Measurements from ENCODE around the gene SEC24A.
"Not testable (repeated sequence)": the region's sequence is repeated elsewhere in the genome, so short reads cannot be mapped to it uniquely, and the experiment has no call there.

Gene SEC24A

DNA sequence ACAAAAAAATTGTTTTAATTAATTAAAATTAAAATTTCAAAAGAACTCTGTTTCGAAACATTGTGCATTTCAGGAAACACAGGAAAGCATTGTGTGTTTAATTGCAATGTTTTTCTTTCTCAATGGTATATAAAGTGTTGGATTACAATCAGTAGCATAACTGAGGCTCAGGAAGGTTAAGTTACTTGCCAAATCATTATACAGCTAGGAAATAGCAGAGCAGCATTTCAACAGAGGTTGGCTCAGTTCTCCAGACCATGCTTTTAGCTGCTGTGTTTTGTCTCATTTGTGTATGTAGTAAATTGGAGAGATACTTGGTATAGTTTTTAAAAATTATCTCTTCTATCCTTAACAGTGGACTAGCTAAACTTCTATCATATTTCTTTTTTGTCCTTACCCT, 59.7 kb downstream of the SEC24A start:
- Histone ChIP-seq H3K4me2 (ENCODE audit: low read depth, low read length) (no peak overlapping the region), H3K36me3 (replicated peaks; ENCODE audit: insufficient read depth, low read length) (peaks cover 5% of the 10 kb centered on the region; the same call in 1 of the 2 replicates), H3K27me3 (replicated peaks; ENCODE audit: insufficient read depth, low read length) (no peaks in the 10 kb centered on the region), H3K9me2 (replicated peaks; ENCODE audit: insufficient read depth, low read length) (no peaks in the 10 kb centered on the region), H3K4me3 (ENCODE audit: low read length) (no peak overlapping the region), H3K9me3 (replicated peaks; ENCODE audit: insufficient read depth, low read length) (no peaks in the 10 kb centered on the region), H3K4me1 (ENCODE audit: low read length) (no peaks in the 10 kb centered on the region), H2AFZ (ENCODE audit: low read length) (no peak overlapping the region), H4K20me1 (ENCODE audit: insufficient read depth, low read length) (no peaks in the 10 kb centered on the region), H3K79me2 (ENCODE audit: low read length) (no peaks in the 10 kb centered on the region), H3K27ac (ENCODE audit: low read length) (no peak overlapping the region), H3K9ac (ENCODE audit: low read length) (no peak overlapping the region), H3F3A (ENCODE audit: insufficient read depth, low read length) (no peaks in the 10 kb centered on the region)
- TF ChIP-seq, protein P1, sequence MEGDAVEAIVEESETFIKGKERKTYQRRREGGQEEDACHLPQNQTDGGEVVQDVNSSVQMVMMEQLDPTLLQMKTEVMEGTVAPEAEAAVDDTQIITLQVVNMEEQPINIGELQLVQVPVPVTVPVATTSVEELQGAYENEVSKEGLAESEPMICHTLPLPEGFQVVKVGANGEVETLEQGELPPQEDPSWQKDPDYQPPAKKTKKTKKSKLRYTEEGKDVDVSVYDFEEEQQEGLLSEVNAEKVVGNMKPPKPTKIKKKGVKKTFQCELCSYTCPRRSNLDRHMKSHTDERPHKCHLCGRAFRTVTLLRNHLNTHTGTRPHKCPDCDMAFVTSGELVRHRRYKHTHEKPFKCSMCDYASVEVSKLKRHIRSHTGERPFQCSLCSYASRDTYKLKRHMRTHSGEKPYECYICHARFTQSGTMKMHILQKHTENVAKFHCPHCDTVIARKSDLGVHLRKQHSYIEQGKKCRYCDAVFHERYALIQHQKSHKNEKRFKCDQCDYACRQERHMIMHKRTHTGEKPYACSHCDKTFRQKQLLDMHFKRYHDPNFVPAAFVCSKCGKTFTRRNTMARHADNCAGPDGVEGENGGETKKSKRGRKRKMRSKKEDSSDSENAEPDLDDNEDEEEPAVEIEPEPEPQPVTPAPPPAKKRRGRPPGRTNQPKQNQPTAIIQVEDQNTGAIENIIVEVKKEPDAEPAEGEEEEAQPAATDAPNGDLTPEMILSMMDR (IDR thresholded peaks at IDR 0.05; ENCODE audit: low read length), result no peak
- TF ChIP-seq EZH2 (optimal IDR thresholded peaks at IDR 0.05; ENCODE audit: low read depth, low read length) (no peak), EZH2phosphoT487 (IDR thresholded peaks at IDR 0.05; ENCODE audit: low read length) (no peak)
- no peak for DNase-seq

DNA sequence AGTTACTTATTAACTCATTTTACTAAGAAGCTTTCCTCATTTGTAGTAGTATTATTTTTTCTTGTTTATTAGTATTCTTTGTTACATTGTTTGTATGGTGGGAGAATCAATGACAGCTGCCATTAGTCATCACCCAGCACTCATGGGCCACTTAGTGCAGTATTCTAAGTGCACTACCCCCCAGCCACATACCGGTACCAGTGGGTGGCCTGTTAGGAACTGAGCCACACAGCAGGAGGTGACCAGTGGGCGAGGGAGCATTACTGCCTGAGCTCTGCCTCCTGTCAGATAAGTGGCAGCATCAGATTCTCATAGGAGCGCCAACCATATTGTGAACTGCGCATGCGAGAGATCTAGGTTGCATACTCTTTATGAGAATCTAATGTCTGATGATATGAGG, 65.5 kb downstream of the SEC24A start:
- no peaks in the 10 kb centered on the region for H3K27me3 ChIP-seq (replicated peaks; ENCODE audit: insufficient read depth, low read length)
- H3K27ac ChIP-seq (ENCODE audit: low read length), result no peak overlapping the region
- no peak for DNase-seq
- no peaks in the 10 kb centered on the region for H4K20me1 ChIP-seq (ENCODE audit: insufficient read depth, low read length)
- no peak for TF ChIP-seq EZH2 (optimal IDR thresholded peaks at IDR 0.05; ENCODE audit: low read depth, low read length)
- no peaks in the 10 kb centered on the region for H3K9me2 ChIP-seq (replicated peaks; ENCODE audit: insufficient read depth, low read length)
- H3K9me3 ChIP-seq (replicated peaks; ENCODE audit: insufficient read depth, low read length), result no peaks in the 10 kb centered on the region
- no peaks in the 10 kb centered on the region for H3K4me1 ChIP-seq (ENCODE audit: low read length)
- no peak overlapping the region for H3K4me2 ChIP-seq (ENCODE audit: low read depth, low read length)
- H3K9ac ChIP-seq (ENCODE audit: low read length), result no peak overlapping the region
- peaks cover 16% of the 10 kb centered on the region; the same call in 1 of the 2 replicates for H3K36me3 ChIP-seq (replicated peaks; ENCODE audit: insufficient read depth, low read length)
- H2AFZ ChIP-seq (ENCODE audit: low read length), result no peak overlapping the region
- H3K4me3 ChIP-seq (ENCODE audit: low read length), result no peak overlapping the region
- H3K79me2 ChIP-seq (ENCODE audit: low read length), result no peaks in the 10 kb centered on the region
- H3F3A ChIP-seq (ENCODE audit: insufficient read depth, low read length), result no peaks in the 10 kb centered on the region

DNA sequence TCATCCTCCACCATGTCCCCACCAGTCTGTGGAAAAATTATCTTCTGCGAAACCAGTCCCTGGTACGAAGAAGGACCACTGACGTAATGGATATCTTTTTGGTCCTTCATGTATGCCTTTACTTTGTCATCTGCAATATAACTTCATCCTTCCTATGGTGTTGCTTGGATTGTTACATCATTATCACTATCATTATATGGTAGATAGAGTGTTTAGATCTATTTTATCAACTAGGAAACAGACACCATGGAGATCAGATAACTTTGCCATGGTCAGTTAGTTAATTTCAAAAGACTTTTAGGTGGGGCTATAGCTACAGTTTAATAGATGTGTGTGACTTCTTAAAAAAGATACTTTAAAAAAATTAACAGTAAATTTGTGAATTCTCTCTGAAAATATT, 66.0 kb downstream of the SEC24A start:
- no peaks in the 10 kb centered on the region for H3K79me2 ChIP-seq (ENCODE audit: low read length)
- H3K4me1 ChIP-seq (ENCODE audit: low read length), result no peaks in the 10 kb centered on the region
- H4K20me1 ChIP-seq (ENCODE audit: insufficient read depth, low read length), result no peaks in the 10 kb centered on the region
- no peak overlapping the region for H2AFZ ChIP-seq (ENCODE audit: low read length)
- no peak overlapping the region for H3K4me3 ChIP-seq (ENCODE audit: low read length)
- DNase-seq, result no peak
- no peak overlapping the region for H3K9ac ChIP-seq (ENCODE audit: low read length)
- H3K27ac ChIP-seq (ENCODE audit: low read length), result no peak overlapping the region
- H3K9me2 ChIP-seq (replicated peaks; ENCODE audit: insufficient read depth, low read length), result no peaks in the 10 kb centered on the region
- H3K4me2 ChIP-seq (ENCODE audit: low read depth, low read length), result no peak overlapping the region
- H3F3A ChIP-seq (ENCODE audit: insufficient read depth, low read length), result no peaks in the 10 kb centered on the region
- peaks cover 18% of the 10 kb centered on the region; the same call in 1 of the 2 replicates for H3K36me3 ChIP-seq (replicated peaks; ENCODE audit: insufficient read depth, low read length)
- H3K9me3 ChIP-seq (replicated peaks; ENCODE audit: insufficient read depth, low read length), result no peaks in the 10 kb centered on the region
- TF ChIP-seq EZH2phosphoT487 (IDR thresholded peaks at IDR 0.05; ENCODE audit: low read length) (no peak), EZH2 (optimal IDR thresholded peaks at IDR 0.05; ENCODE audit: low read depth, low read length) (no peak)
- TF ChIP-seq, protein P1 (IDR thresholded peaks at IDR 0.05; ENCODE audit: low read length), result no peak
- H3K27me3 ChIP-seq (replicated peaks; ENCODE audit: insufficient read depth, low read length), result no peaks in the 10 kb centered on the region

- not testable (repeated sequence) for H3K79me2 ChIP-seq (ENCODE audit: low read length); H3K27me3 ChIP-seq (replicated peaks; ENCODE audit: insufficient read depth, low read length); H4K20me1 ChIP-seq (ENCODE audit: insufficient read depth, low read length); H3K9me2 ChIP-seq (replicated peaks; ENCODE audit: insufficient read depth, low read length); H3K9me3 ChIP-seq (replicated peaks; ENCODE audit: insufficient read depth, low read length); H2AFZ ChIP-seq (ENCODE audit: low read length); H3F3A ChIP-seq (ENCODE audit: insufficient read depth, low read length); H3K27ac ChIP-seq (ENCODE audit: low read length); H3K4me2 ChIP-seq (ENCODE audit: low read depth, low read length); DNase-seq; H3K4me3 ChIP-seq (ENCODE audit: low read length); H3K9ac ChIP-seq (ENCODE audit: low read length); H3K4me1 ChIP-seq (ENCODE audit: low read length)
- H3K36me3 ChIP-seq (replicated peaks; ENCODE audit: insufficient read depth, low read length), result peaks cover 15% of the 10 kb centered on the region; the same call in 1 of the 2 replicates
Observed at GRCh38 chr5:134715466-134715865, 66.9 kb downstream of the SEC24A start.

Data from MM.1S (cell line).